K562 (cell line): Measurements from ENCODE around the gene GCH1. TPM values are rescaled to one million over a fixed set of nuclear protein-coding genes. Genes with fewer than 3 reads are reported as not detected.

ENCODE experiments used
- ATAC-seq: fragments of 200-7000 bp; cut with Tn5 transposase; 3 replicates; pipeline ENCODE4 v1.9.1; 2020; ENCODE audit warnings: moderate library complexity
- BruUV-seq: library from RNA; stranded (reverse); fragments of 400-500 nt; replicated peaks from 2 replicates; lab custom pipeline; 2021; lab: Mats Ljungman, UMichigan
- CTCF ChIA-PET: fragments of 300-600 bp; formaldehyde crosslinking; extraction: SDS; loops from one replicate; lab custom pipeline; 2021; ENCODE audit warnings: low intra/inter-chr PET ratio; lab: Yijun Ruan, JAX
- POLR2A ChIA-PET: fragments of 300-600, 350-650 bp; sonication (Branson Sonifier 250); formaldehyde crosslinking; extraction: SDS; loops from one replicate; lab custom pipeline; 2021; ENCODE audit warnings: antibody characterized with exemption, inconsistent platforms; lab: Yijun Ruan, JAX
- DNase-seq, 4 experiments: peaks; one replicate each; pipeline versions ENCODE4 v3.0.0 to v3.0.0-alpha.2; 2011 to 2018; ENCODE audit warnings: low spot score in 3 of 4, mixed read lengths in 3 of 4; ENCODE audit errors: extremely low read depth in 1 of 4
- FAIRE-seq: peaks from 2 replicates; lab custom pipeline; 2011; peaks lifted over from hg19 to GRCh38; lab: Jason Lieb, UNC
- H2AFZ ChIP-seq: 2 replicates; pipeline ENCODE4 v1.6.0; 2011; ENCODE audit warnings: low read depth, low read length, control low read depth, inconsistent platforms
- H3K27ac ChIP-seq: fragments of 200-600 bp; 3 replicates; pipeline ENCODE4 v1.8.0; 2011; ENCODE audit warnings: low read depth, mild to moderate bottlenecking, control low read depth, inconsistent platforms, low read length, moderate library complexity, mixed read lengths; ENCODE audit errors: extremely low read depth
- H3K27me3 ChIP-seq, 2 experiments: fragments of 300-600 bp in 1 of 2; 2 replicates in 1 of 2; 3 replicates in 1 of 2; pipeline versions ENCODE4 v1.6.0 to v1.8.0; 2011; ENCODE audit warnings: inconsistent platforms in 2 of 2, low read length in 2 of 2, mild to moderate bottlenecking in 1 of 2, mixed read lengths in 1 of 2, moderate library complexity in 1 of 2; ENCODE audit not compliant: control insufficient read depth in 2 of 2, insufficient read depth in 2 of 2
- H3K36me3 ChIP-seq: fragments of 300-600 bp; 3 replicates; pipeline ENCODE4 v1.8.0; 2011; ENCODE audit warnings: mild to moderate bottlenecking, low read length, inconsistent platforms; ENCODE audit not compliant: control insufficient read depth, insufficient read depth
- H3K4me1 ChIP-seq, 2 experiments: fragments of 200-600 bp in 1 of 2; replicated peaks in 1 of 2; 2 replicates in 1 of 2; 3 replicates in 1 of 2; pipeline versions ENCODE4 v1.5.1 to v1.8.0; 2011; ENCODE audit warnings: inconsistent platforms in 2 of 2, low read length in 2 of 2, mild to moderate bottlenecking in 1 of 2, mixed read lengths in 1 of 2, moderate library complexity in 1 of 2; ENCODE audit not compliant: control insufficient read depth in 2 of 2, insufficient read depth in 2 of 2
- H3K4me2 ChIP-seq: 2 replicates; pipeline ENCODE4 v1.6.1; 2011; ENCODE audit warnings: low read length, control low read depth, inconsistent platforms, mixed read lengths; ENCODE audit not compliant: insufficient read depth
- H3K4me3 ChIP-seq: fragments of 200-600 bp; sonication (generic), shearing (Covaris generic); 2 replicates; pipeline ENCODE4 v1.5.1; 2016; ENCODE audit warnings: control low read depth, inconsistent platforms
- H3K79me2 ChIP-seq: fragments of 200-600 bp; 3 replicates; pipeline ENCODE4 v1.8.0; 2011; ENCODE audit warnings: low read length, inconsistent platforms; ENCODE audit not compliant: control insufficient read depth, insufficient read depth
- H3K9ac ChIP-seq, 2 experiments: 2 replicates each; pipeline versions ENCODE4 v1.6.0 to v1.6.1; 2011; ENCODE audit warnings: low read depth in 2 of 2, low read length in 2 of 2, control low read depth in 1 of 2, inconsistent platforms in 1 of 2, mild to moderate bottlenecking in 1 of 2, mixed read lengths in 1 of 2; ENCODE audit not compliant: insufficient read depth in 1 of 2
- H3K9me1 ChIP-seq: one replicate; pipeline ENCODE4 v1.6.0; 2011; ENCODE audit warnings: inconsistent platforms, mild to moderate bottlenecking, low read length, moderate library complexity; ENCODE audit not compliant: control insufficient read depth, insufficient read depth
- H3K9me3 ChIP-seq: replicated peaks from 2 replicates; pipeline ENCODE4 v1.5.1; 2011; ENCODE audit warnings: low read depth, low read length, inconsistent platforms; ENCODE audit not compliant: control insufficient read depth, insufficient read depth
- H4K20me1 ChIP-seq: replicated peaks from 2 replicates; pipeline ENCODE4 v1.6.1; 2011; ENCODE audit warnings: low read length, inconsistent platforms, mixed read lengths; ENCODE audit not compliant: control insufficient read depth, insufficient read depth
- CCNT2 ChIP-seq: IDR thresholded peaks from 2 replicates; pipeline ENCODE4 v1.6.1; 2011; ENCODE audit warnings: borderline replicate concordance, low read depth, mild to moderate bottlenecking, moderate library complexity, mixed read lengths, low read length; ENCODE audit not compliant: insufficient read length; ENCODE audit errors: extremely low read depth
- E2F3 ChIP-seq: fragments of 250-450 bp; sonication (Bioruptor Pico); IDR thresholded peaks from 2 replicates; pipeline ENCODE4 v1.4.0; 2020; ENCODE audit warnings: mild to moderate bottlenecking
- LARP7 ChIP-seq: fragments of 450-650 bp; IDR thresholded peaks from 2 replicates; pipeline ENCODE4 v1.6.1; 2016
- SIN3B ChIP-seq: fragments of 450-650 bp; IDR thresholded peaks from 2 replicates; pipeline ENCODE4 v1.6.1; 2017; ENCODE audit warnings: low read depth, mild to moderate bottlenecking, moderate library complexity
- ZBTB8A ChIP-seq: fragments of 450-650 bp; IDR thresholded peaks from 2 replicates; pipeline ENCODE4 v1.6.1; 2018; ENCODE audit warnings: mild to moderate bottlenecking, moderate library complexity; ENCODE audit not compliant: partially characterized antibody
- ZNF551 ChIP-seq: fragments of 250-450 bp; sonication (Bioruptor Pico); IDR thresholded peaks from 2 replicates; pipeline ENCODE4 v1.5.0; 2021; ENCODE audit warnings: mild to moderate bottlenecking, moderate library complexity
- WGBS: fragments of 100-300 bp; shearing (Covaris generic); methylation state at CpG from one replicate; pipeline ENCODE4 v1.1.6; 2016; ENCODE audit warnings: low coverage, mixed read lengths; ENCODE audit not compliant: insufficient coverage; ENCODE audit errors: missing lambda C conversion rate; 5-methylcytosine and 5-hydroxymethylcytosine counted together
- in situ Hi-C: fragments of 300-500 bp; cut with MboI; formaldehyde crosslinking; loops from 4 replicates; pipeline ENCODE4 v1.15.0; 2018; ENCODE audit warnings: inconsistent platforms, mixed read lengths
- intact Hi-C: fragments of 100-400 bp; cut with micrococcal nuclease; formaldehyde crosslinking; loops from 2 replicates; pipeline ENCODE4 v1.14.2; 2022
- polyA plus RNA-seq, 8 experiments: library from polyadenylated mRNA; depleted of rRNA in 4 of 8; stranded (reverse) in 5 of 8; unstranded in 3 of 8; fragments of >200 nt; fragmentation: Nextera tagmentation in 2 of 8; fragmentation: Illumina TruSeq in 1 of 8; extraction: Ambion mirVana in 2 of 8; extraction: Trizol in 1 of 8; gene quantifications; 2 replicates each; pipeline versions ENCODE4 v1.2.1 to v1.2.3, GENCODE V29; 2011 to 2014; ENCODE audit warnings: inconsistent platforms in 1 of 8, missing spikeins in 1 of 8
- total RNA-seq, 7 experiments: library from RNA; depleted of rRNA in 6 of 7; stranded (reverse); fragments of >200 nt in 6 of 7; fragmentation: Illumina TruSeq in 2 of 7; extraction: Trizol in 2 of 7; gene quantifications; 2 replicates each; pipeline versions ENCODE4 v1.2.1 to v1.2.3, GENCODE V29; 2011 to 2021; ENCODE audit warnings: low replicate concordance in 1 of 7
- TF ChIP-seq, protein P1 (sequence below): fragments of 200-800 bp; sonication (Bioruptor generic); IDR thresholded peaks from 2 replicates; pipeline ENCODE4 v1.6.1; 2017; ENCODE audit warnings: missing genetic modification characterization, missing compliant biosample characterization
- TF ChIP-seq, protein P2 (sequence below), 2 experiments: fragments of 450-650 bp in 1 of 2; sonication (generic) in 1 of 2; formaldehyde crosslinking in 1 of 2; IDR thresholded peaks; 2 replicates each; pipeline versions ENCODE4 v1.7.1 to v1.9.0; 2016 to 2022; ENCODE audit warnings: inconsistent platforms in 1 of 2, mild to moderate bottlenecking in 1 of 2, missing genetic modification reagents in 1 of 2
- TF ChIP-seq, protein P3 (sequence below): fragments of 450-650 bp; IDR thresholded peaks from 2 replicates; pipeline ENCODE4 v1.7.1; 2018; ENCODE audit warnings: mild to moderate bottlenecking, low read depth; ENCODE audit not compliant: partially characterized antibody

Gene GCH1
- total and polyA plus RNA-seq, 9 of the 15 experiments (the other 6 are each of a cell fraction or from before 2014, with no cell fraction given) = 3.9 to 13.1 (median 6.5) TPM

DNA sequence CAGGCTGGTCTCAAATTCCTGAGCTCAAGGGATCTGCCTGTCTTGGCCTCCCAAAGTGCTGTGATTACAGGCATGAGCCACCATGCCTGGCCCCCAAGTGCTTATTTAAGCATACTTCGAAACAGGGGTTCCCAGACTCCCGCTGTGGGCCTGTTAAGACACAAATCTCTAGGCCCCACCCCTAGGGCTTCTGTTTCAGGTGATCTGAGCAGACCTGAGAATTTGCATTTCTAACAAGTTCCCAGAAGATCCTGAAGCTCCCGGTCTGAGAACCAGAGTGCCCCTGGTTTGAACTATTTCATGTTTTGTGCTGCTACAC lies 25.0 kb downstream of the GCH1 start:
- no peak overlapping the region for H2AFZ ChIP-seq
- no peak overlapping the region for H3K27ac ChIP-seq
- POLR2A ChIA-PET = interaction anchor here (0.7 kb wide), 1 partner anchor 1377 kb away, joined by 3 read pairs; no protein-coding TSS in a partner anchor
- WGBS = 36% methylated on average over 3 of the region's 3 CpGs
- no peak overlapping the region for H3K4me2 ChIP-seq
- CTCF ChIA-PET = no interaction called here
- DNase-seq = no peak
- ATAC-seq = no peak
- H3K9me3 ChIP-seq = no peaks in the 10 kb centered on the region
- no peaks in the 10 kb centered on the region for H3K9me1 ChIP-seq
- no TSS peak for BruUV-seq
- H3K27me3 ChIP-seq = no peaks in the 10 kb centered on the region
- in situ Hi-C loops (no loop called here), intact Hi-C loops (no loop called here)
- no peaks in the 10 kb centered on the region for H4K20me1 ChIP-seq
- no peak overlapping the region for H3K4me3 ChIP-seq
- no peak for FAIRE-seq
- no peak overlapping the region for H3K9ac ChIP-seq
- no peaks in the 10 kb centered on the region for H3K36me3 ChIP-seq
- peaks cover 0 to 5% of the 10 kb centered on the region in 2 experiments; a peak in 3 of 5 replicates for H3K4me1 ChIP-seq
- no peaks in the 10 kb centered on the region for H3K79me2 ChIP-seq
- TF ChIP-seq ZNF551 (no peak), E2F3 (CRISPR knock-in tag) (no peak), LARP7 (no peak), CCNT2 (no peak), SIN3B (no peak), ZBTB8A (no peak)
- TF ChIP-seq, protein P1, sequence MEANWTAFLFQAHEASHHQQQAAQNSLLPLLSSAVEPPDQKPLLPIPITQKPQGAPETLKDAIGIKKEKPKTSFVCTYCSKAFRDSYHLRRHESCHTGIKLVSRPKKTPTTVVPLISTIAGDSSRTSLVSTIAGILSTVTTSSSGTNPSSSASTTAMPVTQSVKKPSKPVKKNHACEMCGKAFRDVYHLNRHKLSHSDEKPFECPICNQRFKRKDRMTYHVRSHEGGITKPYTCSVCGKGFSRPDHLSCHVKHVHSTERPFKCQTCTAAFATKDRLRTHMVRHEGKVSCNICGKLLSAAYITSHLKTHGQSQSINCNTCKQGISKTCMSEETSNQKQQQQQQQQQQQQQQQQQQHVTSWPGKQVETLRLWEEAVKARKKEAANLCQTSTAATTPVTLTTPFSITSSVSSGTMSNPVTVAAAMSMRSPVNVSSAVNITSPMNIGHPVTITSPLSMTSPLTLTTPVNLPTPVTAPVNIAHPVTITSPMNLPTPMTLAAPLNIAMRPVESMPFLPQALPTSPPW (CRISPR knock-in tag) = no peak
- TF ChIP-seq, protein P2, sequence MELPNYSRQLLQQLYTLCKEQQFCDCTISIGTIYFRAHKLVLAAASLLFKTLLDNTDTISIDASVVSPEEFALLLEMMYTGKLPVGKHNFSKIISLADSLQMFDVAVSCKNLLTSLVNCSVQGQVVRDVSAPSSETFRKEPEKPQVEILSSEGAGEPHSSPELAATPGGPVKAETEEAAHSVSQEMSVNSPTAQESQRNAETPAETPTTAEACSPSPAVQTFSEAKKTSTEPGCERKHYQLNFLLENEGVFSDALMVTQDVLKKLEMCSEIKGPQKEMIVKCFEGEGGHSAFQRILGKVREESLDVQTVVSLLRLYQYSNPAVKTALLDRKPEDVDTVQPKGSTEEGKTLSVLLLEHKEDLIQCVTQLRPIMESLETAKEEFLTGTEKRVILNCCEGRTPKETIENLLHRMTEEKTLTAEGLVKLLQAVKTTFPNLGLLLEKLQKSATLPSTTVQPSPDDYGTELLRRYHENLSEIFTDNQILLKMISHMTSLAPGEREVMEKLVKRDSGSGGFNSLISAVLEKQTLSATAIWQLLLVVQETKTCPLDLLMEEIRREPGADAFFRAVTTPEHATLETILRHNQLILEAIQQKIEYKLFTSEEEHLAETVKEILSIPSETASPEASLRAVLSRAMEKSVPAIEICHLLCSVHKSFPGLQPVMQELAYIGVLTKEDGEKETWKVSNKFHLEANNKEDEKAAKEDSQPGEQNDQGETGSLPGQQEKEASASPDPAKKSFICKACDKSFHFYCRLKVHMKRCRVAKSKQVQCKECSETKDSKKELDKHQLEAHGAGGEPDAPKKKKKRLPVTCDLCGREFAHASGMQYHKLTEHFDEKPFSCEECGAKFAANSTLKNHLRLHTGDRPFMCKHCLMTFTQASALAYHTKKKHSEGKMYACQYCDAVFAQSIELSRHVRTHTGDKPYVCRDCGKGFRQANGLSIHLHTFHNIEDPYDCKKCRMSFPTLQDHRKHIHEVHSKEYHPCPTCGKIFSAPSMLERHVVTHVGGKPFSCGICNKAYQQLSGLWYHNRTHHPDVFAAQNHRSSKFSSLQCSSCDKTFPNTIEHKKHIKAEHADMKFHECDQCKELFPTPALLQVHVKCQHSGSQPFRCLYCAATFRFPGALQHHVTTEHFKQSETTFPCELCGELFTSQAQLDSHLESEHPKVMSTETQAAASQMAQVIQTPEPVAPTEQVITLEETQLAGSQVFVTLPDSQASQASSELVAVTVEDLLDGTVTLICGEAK (IDR thresholded peaks at IDR 0.05) = no peak
- TF ChIP-seq, protein P2 (CRISPR knock-in tag; IDR thresholded peaks at IDR 0.05) = no peak
- TF ChIP-seq, protein P3, sequence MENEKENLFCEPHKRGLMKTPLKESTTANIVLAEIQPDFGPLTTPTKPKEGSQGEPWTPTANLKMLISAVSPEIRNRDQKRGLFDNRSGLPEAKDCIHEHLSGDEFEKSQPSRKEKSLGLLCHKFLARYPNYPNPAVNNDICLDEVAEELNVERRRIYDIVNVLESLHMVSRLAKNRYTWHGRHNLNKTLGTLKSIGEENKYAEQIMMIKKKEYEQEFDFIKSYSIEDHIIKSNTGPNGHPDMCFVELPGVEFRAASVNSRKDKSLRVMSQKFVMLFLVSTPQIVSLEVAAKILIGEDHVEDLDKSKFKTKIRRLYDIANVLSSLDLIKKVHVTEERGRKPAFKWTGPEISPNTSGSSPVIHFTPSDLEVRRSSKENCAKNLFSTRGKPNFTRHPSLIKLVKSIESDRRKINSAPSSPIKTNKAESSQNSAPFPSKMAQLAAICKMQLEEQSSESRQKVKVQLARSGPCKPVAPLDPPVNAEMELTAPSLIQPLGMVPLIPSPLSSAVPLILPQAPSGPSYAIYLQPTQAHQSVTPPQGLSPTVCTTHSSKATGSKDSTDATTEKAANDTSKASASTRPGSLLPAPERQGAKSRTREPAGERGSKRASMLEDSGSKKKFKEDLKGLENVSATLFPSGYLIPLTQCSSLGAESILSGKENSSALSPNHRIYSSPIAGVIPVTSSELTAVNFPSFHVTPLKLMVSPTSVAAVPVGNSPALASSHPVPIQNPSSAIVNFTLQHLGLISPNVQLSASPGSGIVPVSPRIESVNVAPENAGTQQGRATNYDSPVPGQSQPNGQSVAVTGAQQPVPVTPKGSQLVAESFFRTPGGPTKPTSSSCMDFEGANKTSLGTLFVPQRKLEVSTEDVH = no peak
